Caco-2 (cell line): Measurements from ENCODE around the gene ZNF700. TPM values are rescaled to one million over a fixed set of nuclear protein-coding genes. Genes with fewer than 3 reads are reported as not detected.
"Not testable (repeated sequence)": the region's sequence is repeated elsewhere in the genome, so short reads cannot be mapped to it uniquely, and the experiment has no call there.

Experiments
- BruUV-seq: library from RNA; stranded (reverse); fragments of 400-500 nt; replicated peaks from 2 replicates; lab custom pipeline; 2021; lab: Mats Ljungman, UMichigan
- CTCF ChIA-PET: fragments of 300-600 bp; sonication (Branson Sonifier 250); formaldehyde crosslinking; loops from one replicate; lab custom pipeline; 2022; ENCODE audit warnings: antibody characterized with exemption; lab: Charles Lee
- POLR2A ChIA-PET: fragments of 300-600 bp; sonication (Branson Sonifier 250); formaldehyde crosslinking; loops from one replicate; lab custom pipeline; 2022; ENCODE audit warnings: antibody characterized with exemption; lab: Charles Lee
- DNase-seq, 2 experiments: peaks; one replicate each; pipeline versions ENCODE4 v3.0.0 to v3.0.0-alpha.2; 2020 to 2022
- H3K27me3 ChIP-seq: replicated peaks from 2 replicates; pipeline ENCODE4 v1.6.0; 2011; ENCODE audit warnings: low read length; ENCODE audit not compliant: control insufficient read depth, insufficient read depth
- H3K36me3 ChIP-seq: 2 replicates; pipeline ENCODE4 v1.5.1; 2011; ENCODE audit warnings: low read length; ENCODE audit not compliant: control insufficient read depth, insufficient read depth
- H3K4me1 ChIP-seq: fragments of 250-450 bp; sonication (Bioruptor Pico); 2 replicates; pipeline ENCODE4 v1.5.1; 2020; ENCODE audit warnings: mild to moderate bottlenecking
- H3K4me3 ChIP-seq: 2 replicates; pipeline ENCODE4 v1.5.1; 2011; ENCODE audit warnings: low read depth, mild to moderate bottlenecking, control low read depth, low read length
- H3K9me3 ChIP-seq: fragments of 250-450 bp; sonication (Bioruptor Pico); 2 replicates; pipeline ENCODE4 v1.5.1; 2020; ENCODE audit warnings: mild to moderate bottlenecking, moderate library complexity
- H3K27ac Mint-ChIP-seq: one replicate; pipeline ENCODE4 v1.8.0; 2022; ENCODE audit warnings: mixed read lengths; ENCODE audit not compliant: unreplicated experiment
- H3K27me3 Mint-ChIP-seq: one replicate; pipeline ENCODE4 v1.8.0; 2022; ENCODE audit warnings: mixed read lengths; ENCODE audit not compliant: insufficient read depth, unreplicated experiment
- H3K36me3 Mint-ChIP-seq: one replicate; pipeline ENCODE4 v1.8.0; 2022; ENCODE audit warnings: mild to moderate bottlenecking, mixed read lengths; ENCODE audit not compliant: insufficient read depth, unreplicated experiment
- H3K4me1 Mint-ChIP-seq: one replicate; pipeline ENCODE4 v1.8.0; 2022; ENCODE audit warnings: low read depth, mixed read lengths; ENCODE audit not compliant: unreplicated experiment
- H3K4me3 Mint-ChIP-seq: one replicate; pipeline ENCODE4 v1.8.0; 2022; ENCODE audit warnings: mild to moderate bottlenecking, moderate library complexity, mixed read lengths; ENCODE audit not compliant: unreplicated experiment
- H3K9me3 Mint-ChIP-seq: one replicate; pipeline ENCODE4 v1.8.0; 2022; ENCODE audit warnings: mixed read lengths; ENCODE audit not compliant: unreplicated experiment
- intact Hi-C: fragments of 100-400 bp; cut with micrococcal nuclease; formaldehyde crosslinking; loops from one replicate; pipeline ENCODE4 v1.10.0; 2022; ENCODE audit not compliant: unreplicated experiment
- total RNA-seq: library from RNA; stranded (reverse); gene quantifications from 2 replicates; pipeline ENCODE4 v1.2.3, GENCODE V29; 2022
- TF ChIP-seq, protein P1 (sequence below), 2 experiments: fragments of 200-600 bp in 1 of 2; IDR thresholded peaks; 1 replicate in 1 of 2; 2 replicates in 1 of 2; pipeline versions ENCODE4 v1.5.1 to v1.8.0; 2011 to 2022; ENCODE audit warnings: antibody characterized with exemption in 1 of 2, control low read depth in 1 of 2, inconsistent platforms in 1 of 2, low read depth in 1 of 2, low read length in 1 of 2, mild to moderate bottlenecking in 1 of 2, moderate library complexity in 1 of 2; ENCODE audit not compliant: insufficient read depth in 1 of 2, severe bottlenecking in 1 of 2, unreplicated experiment in 1 of 2

ZNF700 gene
- total RNA-seq, 1 experiment from 2014 or later = 8.5 TPM

DNA sequence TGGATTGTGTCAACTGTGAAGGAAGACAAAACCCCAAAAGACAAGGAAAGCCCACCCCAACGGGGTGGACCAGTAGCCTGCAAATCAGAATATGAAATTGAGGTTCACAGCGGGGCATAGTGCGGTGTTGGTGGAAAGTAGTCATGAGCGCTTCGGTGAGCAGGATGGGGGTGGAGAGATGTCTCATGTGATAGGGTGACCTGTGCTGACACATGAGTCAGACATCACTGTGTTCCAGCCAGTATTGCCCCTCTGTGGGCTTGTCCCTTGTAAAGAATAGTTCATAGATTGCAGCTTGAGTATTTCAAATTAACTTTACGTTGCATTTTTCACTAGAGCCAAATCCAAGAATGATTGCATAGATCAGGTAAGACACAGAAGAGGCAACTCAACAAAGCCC lies 30.1 kb upstream of the ZNF700 start:
- Histone ChIP-seq H3K27me3 (no peaks in the 10 kb centered on the region), H3K9me3 (no peaks in the 10 kb centered on the region), H3K36me3 (no peaks in the 10 kb centered on the region), H3K4me3 (no peak overlapping the region), H3K4me1 (no peaks in the 10 kb centered on the region)
- no peaks in the 10 kb centered on the region for H3K27me3 Mint-ChIP-seq
- H3K36me3 Mint-ChIP-seq = peaks cover 34% of the 10 kb centered on the region
- H3K27ac Mint-ChIP-seq = no peak overlapping the region
- intact Hi-C loops = no loop called here
- no peaks in the 10 kb centered on the region for H3K4me1 Mint-ChIP-seq
- TF ChIP-seq, protein P1, sequence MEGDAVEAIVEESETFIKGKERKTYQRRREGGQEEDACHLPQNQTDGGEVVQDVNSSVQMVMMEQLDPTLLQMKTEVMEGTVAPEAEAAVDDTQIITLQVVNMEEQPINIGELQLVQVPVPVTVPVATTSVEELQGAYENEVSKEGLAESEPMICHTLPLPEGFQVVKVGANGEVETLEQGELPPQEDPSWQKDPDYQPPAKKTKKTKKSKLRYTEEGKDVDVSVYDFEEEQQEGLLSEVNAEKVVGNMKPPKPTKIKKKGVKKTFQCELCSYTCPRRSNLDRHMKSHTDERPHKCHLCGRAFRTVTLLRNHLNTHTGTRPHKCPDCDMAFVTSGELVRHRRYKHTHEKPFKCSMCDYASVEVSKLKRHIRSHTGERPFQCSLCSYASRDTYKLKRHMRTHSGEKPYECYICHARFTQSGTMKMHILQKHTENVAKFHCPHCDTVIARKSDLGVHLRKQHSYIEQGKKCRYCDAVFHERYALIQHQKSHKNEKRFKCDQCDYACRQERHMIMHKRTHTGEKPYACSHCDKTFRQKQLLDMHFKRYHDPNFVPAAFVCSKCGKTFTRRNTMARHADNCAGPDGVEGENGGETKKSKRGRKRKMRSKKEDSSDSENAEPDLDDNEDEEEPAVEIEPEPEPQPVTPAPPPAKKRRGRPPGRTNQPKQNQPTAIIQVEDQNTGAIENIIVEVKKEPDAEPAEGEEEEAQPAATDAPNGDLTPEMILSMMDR (IDR thresholded peaks at IDR 0.05; ENCODE audit: insufficient read depth in 1 of 2, low read depth in 1 of 2, low read length in 1 of 2, severe bottlenecking in 1 of 2, unreplicated experiment in 1 of 2) = no peak
- BruUV-seq = no TSS peak
- DNase-seq = no peak
- ChIA-PET CTCF (no interaction called here), POLR2A (no interaction called here)
- H3K9me3 Mint-ChIP-seq = peaks cover 21% of the 10 kb centered on the region
- H3K4me3 Mint-ChIP-seq = no peak overlapping the region

DNA sequence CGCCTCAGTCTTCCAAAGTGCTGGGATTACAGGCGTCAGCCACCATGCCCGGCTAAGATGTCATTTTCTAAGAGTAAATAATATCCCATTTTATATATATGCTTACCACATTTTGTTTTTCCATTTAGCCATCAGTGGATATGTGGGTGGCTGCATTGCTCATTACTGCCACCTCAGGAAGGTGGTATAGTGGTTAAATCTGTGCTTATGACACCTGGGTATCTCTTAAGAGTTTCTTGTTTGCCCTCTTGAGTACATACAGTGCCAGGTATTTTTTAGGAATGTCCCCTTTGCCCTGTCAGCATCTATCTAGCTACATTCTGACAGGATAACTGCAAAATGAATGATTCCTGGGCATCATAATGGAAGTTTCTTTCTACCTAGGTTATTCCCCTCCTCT lies 22.7 kb upstream of the ZNF700 start:
- DNase-seq = no peak
- H3K9me3 ChIP-seq = peaks cover 7% of the 10 kb centered on the region; the same call in 1 of the 2 replicates
- ChIA-PET CTCF (no interaction called here), POLR2A (no interaction called here)
- Mint-ChIP-seq H3K27me3 (no peaks in the 10 kb centered on the region), H3K4me1 (no peaks in the 10 kb centered on the region), H3K27ac (no peak overlapping the region), H3K9me3 (peaks cover 9% of the 10 kb centered on the region), H3K36me3 (peaks cover 36% of the 10 kb centered on the region), H3K4me3 (no peak overlapping the region)
- intact Hi-C loops = no loop called here
- BruUV-seq = no TSS peak
- H3K4me1 ChIP-seq = no peaks in the 10 kb centered on the region
- H3K4me3 ChIP-seq = no peak overlapping the region
- TF ChIP-seq, protein P1 (IDR thresholded peaks at IDR 0.05; ENCODE audit: insufficient read depth in 1 of 2, low read depth in 1 of 2, low read length in 1 of 2, severe bottlenecking in 1 of 2, unreplicated experiment in 1 of 2) = no peak
- H3K36me3 ChIP-seq = peaks cover 5% of the 10 kb centered on the region
- H3K27me3 ChIP-seq = no peaks in the 10 kb centered on the region

DNA sequence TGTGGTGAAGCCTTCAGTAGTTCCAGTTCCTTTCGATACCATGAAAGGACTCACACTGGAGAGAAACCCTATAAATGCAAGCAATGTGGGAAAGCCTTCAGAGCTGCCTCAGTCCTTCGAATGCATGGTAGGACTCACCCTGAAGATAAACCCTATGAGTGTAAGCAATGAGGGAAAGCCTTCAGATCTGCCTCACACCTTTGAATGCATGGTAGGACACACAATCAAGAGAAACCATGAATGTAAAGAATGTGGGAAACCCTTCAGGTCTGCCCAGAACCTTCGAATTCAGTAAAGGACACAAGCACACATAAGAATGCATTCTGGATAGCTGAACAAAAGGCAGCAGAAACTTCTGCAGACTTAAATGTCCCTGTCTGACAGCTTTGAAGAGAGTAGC lies 19.0 kb upstream of the ZNF700 start:
- Mint-ChIP-seq H3K36me3 (peaks cover 36% of the 10 kb centered on the region), H3K27ac (no peak overlapping the region), H3K9me3 (peaks cover 21% of the 10 kb centered on the region), H3K4me1 (no peaks in the 10 kb centered on the region), H3K27me3 (no peaks in the 10 kb centered on the region), H3K4me3 (no peak overlapping the region)
- H3K4me1 ChIP-seq = no peaks in the 10 kb centered on the region
- peaks cover 10% of the 10 kb centered on the region; the same call in 1 of the 2 replicates for H3K9me3 ChIP-seq
- H3K27me3 ChIP-seq = no peaks in the 10 kb centered on the region
- no peak overlapping the region for H3K4me3 ChIP-seq
- BruUV-seq = no TSS peak
- TF ChIP-seq, protein P1 (IDR thresholded peaks at IDR 0.05; ENCODE audit: insufficient read depth in 1 of 2, low read depth in 1 of 2, low read length in 1 of 2, severe bottlenecking in 1 of 2, unreplicated experiment in 1 of 2) = no peak
- POLR2A ChIA-PET = no interaction called here
- CTCF ChIA-PET = no interaction called here
- intact Hi-C loops = no loop called here
- H3K36me3 ChIP-seq = peaks cover 5% of the 10 kb centered on the region
- no peak for DNase-seq

DNA sequence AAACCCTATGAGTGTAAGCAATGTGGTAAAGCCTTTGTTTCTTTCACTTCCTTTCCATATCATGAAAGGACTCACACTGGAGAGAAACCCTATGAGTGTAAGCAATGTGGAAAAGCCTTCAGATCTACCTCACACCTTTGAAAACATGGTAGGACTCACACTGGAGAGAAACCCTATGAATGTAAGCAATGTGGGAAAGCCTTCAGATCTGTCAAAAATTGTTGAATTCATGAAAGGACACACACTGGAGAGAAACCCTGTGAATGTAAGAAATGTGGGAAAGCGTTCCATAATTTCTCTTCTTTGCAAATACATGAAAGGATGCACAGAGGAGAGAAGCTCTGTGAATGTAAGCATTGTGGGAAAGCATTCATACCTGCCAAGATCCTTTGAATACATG lies 13.0 kb upstream of the ZNF700 start:
- H3K27me3 Mint-ChIP-seq, H3K36me3 Mint-ChIP-seq, CTCF ChIA-PET, intact Hi-C loops, H3K4me3 ChIP-seq, H3K4me1 Mint-ChIP-seq, DNase-seq, H3K27ac Mint-ChIP-seq, H3K36me3 ChIP-seq, POLR2A ChIA-PET, H3K4me3 Mint-ChIP-seq, H3K27me3 ChIP-seq, H3K9me3 ChIP-seq, BruUV-seq, H3K4me1 ChIP-seq: not testable (repeated sequence)
- H3K9me3 Mint-ChIP-seq = peaks cover 15% of the 10 kb centered on the region

DNA sequence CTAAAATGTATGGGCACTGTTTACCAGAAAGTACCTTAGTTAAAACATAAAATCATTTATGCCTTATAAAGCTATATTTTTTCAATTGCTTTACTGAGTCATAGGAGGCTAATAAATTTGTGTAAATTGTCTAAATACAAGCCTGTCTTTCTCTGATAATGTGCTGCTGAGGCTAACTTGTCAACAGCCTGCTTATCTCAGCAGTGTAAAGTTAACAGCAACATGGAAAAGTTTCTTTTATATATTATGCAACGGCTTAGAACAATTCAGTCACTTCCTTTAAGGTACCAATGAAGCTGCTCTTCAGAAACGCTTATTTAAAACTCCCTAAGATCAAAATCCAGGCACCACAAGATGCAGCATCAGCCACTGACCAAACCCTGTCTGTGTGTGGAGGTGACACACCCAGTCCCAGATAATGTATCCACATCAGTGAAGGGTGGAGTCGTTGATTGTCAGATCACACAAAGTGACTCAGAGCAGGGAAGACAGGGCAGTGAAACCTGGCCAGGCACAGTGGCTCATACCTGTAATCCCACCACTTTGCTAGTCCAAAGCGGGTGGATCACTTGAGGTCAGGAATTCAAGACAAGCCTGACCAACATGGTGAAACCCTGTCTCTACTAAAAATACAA lies 10.4 kb upstream of the ZNF700 start:
- H3K4me1 ChIP-seq, H3K27me3 ChIP-seq, POLR2A ChIA-PET, H3K4me3 Mint-ChIP-seq, intact Hi-C loops, H3K27me3 Mint-ChIP-seq, DNase-seq, H3K36me3 ChIP-seq, H3K36me3 Mint-ChIP-seq, H3K9me3 ChIP-seq, H3K4me3 ChIP-seq, H3K4me1 Mint-ChIP-seq, H3K9me3 Mint-ChIP-seq, H3K27ac Mint-ChIP-seq, BruUV-seq, CTCF ChIA-PET: not testable (repeated sequence)
